Uterus (tissue), 4 donors: ENCODE measurements around the gene ROCK2. TPM values are rescaled to one million over a fixed set of nuclear protein-coding genes. Genes with fewer than 3 reads are reported as not detected.

ENCODE experiments used
- DNase-seq, 2 donors: peaks; one replicate each; pipeline ENCODE4 v3.0.0-alpha.2; 2019 to 2020
- H3K27ac ChIP-seq, 2 donors: fragments of 200-600 bp; sonication (generic); 1 replicate in 1 of 2; 2 replicates in 1 of 2; pipeline ENCODE4 v1.5.1; 2016 to 2018
- H3K27me3 ChIP-seq, 2 donors: fragments of 200-600 bp; sonication (generic); one replicate each; pipeline ENCODE4 v1.5.1; 2018 to 2019; ENCODE audit warnings: control low read depth in 1 of 2
- H3K36me3 ChIP-seq, 2 donors: fragments of 200-600 bp; sonication (generic); one replicate each; pipeline ENCODE4 v1.5.1; 2019; ENCODE audit warnings: control low read depth in 1 of 2
- H3K4me1 ChIP-seq, 2 donors: fragments of 200-600 bp; sonication (generic); one replicate each; pipeline ENCODE4 v1.5.1; 2018 to 2019; ENCODE audit warnings: control low read depth in 1 of 2
- H3K4me3 ChIP-seq, 2 donors: fragments of 200-600 bp; sonication (generic); 1 replicate in 1 of 2; 2 replicates in 1 of 2; pipeline ENCODE4 v1.5.1; 2018 to 2019; ENCODE audit warnings: mild to moderate bottlenecking in 1 of 2
- H3K9me3 ChIP-seq, 2 donors: fragments of 200-600 bp; sonication (generic); one replicate each; pipeline ENCODE4 v1.5.1; 2019; ENCODE audit warnings: control low read depth in 1 of 2
- POLR2A ChIP-seq, 2 donors: fragments of 450-650 bp; IDR thresholded peaks; one replicate each; pipeline ENCODE4 v1.6.1; 2016; ENCODE audit warnings: antibody characterized with exemption in 2 of 2, mild to moderate bottlenecking in 1 of 2, moderate library complexity in 1 of 2
- intact Hi-C: fragments of 100-400 bp; cut with DNase I; formaldehyde crosslinking; loops from one replicate; pipeline ENCODE4 v1.15.1; 2023; ENCODE audit warnings: low total_unique reads
- total RNA-seq, 4 donors: library from RNA; depleted of rRNA in 3 of 4; stranded (reverse); fragments of >200 nt in 3 of 4; gene quantifications; one replicate each; pipeline versions ENCODE4 v1.1.0 to v1.2.4, GENCODE V29; 2014 to 2023
- TF ChIP-seq, protein P1 (sequence below), 4 experiments: fragments of 200-600 bp in 2 of 4; fragments of 450-650 bp in 2 of 4; sonication (generic) in 2 of 4; IDR thresholded peaks; one replicate each; pipeline ENCODE4 v1.5.1; 2016 to 2019; ENCODE audit warnings: antibody characterized with exemption in 4 of 4, mild to moderate bottlenecking in 2 of 4, moderate library complexity in 1 of 4
- donor health status: DM: yes; HTN: yes; CAD: no.

The ROCK2 gene
- total RNA-seq, 4 donors from 2014 or later, result 78.5 to 143 (median 122) TPM

DNA sequence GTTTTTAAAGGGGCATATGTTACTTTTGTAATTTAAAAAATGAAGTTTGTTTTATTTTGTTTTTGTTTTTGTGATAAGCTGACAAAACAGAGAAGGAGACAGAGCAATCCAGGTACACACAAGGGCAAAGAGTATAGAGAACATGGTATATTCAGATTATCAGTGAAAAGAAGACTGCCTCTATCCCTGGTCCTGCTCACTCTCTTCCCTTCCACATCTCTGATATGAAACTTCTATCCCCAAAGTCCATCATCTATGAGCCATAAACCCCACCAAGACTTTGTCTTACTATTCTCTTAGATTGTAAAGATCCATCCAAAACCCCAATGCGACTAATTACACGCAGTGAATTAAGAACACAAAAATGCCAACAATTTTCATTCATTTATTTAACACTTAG lies 16.6 kb downstream of the ROCK2 start:
- H3K9me3 ChIP-seq, result no peaks in the 10 kb centered on the region
- intact Hi-C loops, result no loop called here
- H3K27ac ChIP-seq, result no peak overlapping the region
- no peaks in the 10 kb centered on the region for H3K27me3 ChIP-seq
- peaks cover 7 to 12% of the 10 kb centered on the region in 2 donors for H3K4me1 ChIP-seq
- DNase-seq, result no peak
- H3K36me3 ChIP-seq, result no peaks in the 10 kb centered on the region
- TF ChIP-seq POLR2A (IDR thresholded peaks at IDR 0.05), result no peak
- TF ChIP-seq, protein P1, sequence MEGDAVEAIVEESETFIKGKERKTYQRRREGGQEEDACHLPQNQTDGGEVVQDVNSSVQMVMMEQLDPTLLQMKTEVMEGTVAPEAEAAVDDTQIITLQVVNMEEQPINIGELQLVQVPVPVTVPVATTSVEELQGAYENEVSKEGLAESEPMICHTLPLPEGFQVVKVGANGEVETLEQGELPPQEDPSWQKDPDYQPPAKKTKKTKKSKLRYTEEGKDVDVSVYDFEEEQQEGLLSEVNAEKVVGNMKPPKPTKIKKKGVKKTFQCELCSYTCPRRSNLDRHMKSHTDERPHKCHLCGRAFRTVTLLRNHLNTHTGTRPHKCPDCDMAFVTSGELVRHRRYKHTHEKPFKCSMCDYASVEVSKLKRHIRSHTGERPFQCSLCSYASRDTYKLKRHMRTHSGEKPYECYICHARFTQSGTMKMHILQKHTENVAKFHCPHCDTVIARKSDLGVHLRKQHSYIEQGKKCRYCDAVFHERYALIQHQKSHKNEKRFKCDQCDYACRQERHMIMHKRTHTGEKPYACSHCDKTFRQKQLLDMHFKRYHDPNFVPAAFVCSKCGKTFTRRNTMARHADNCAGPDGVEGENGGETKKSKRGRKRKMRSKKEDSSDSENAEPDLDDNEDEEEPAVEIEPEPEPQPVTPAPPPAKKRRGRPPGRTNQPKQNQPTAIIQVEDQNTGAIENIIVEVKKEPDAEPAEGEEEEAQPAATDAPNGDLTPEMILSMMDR (IDR thresholded peaks at IDR 0.05), result no peak
- no peak overlapping the region for H3K4me3 ChIP-seq

DNA sequence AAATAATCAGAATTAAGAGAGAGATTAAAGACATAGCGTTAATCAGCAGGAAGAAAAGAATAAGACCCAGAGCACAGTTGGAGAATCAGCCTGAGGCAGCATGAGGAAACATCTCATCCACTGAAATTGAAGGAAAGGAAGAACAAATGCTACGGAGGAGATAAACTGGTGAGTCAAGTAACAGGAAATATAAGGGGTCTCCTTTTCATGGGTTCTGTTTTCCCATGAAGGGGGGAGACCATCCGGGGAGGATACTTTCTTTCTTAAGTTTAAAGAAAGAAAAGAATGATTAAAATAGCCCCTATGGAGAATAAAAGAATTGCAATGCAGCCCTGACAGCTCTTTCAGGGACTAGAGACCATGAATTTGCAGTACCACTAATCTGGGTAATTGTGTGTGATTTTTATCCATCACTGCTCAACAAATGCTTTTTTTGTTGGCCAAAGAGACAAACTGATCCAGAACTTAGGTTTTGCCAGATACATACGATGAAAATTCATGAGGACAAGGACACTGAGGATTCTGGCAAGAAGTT lies 17.7 kb downstream of the ROCK2 start:
- Histone ChIP-seq H3K4me1 (peaks cover 6 to 17% of the 10 kb centered on the region in 2 donors), H3K9me3 (no peaks in the 10 kb centered on the region), H3K27ac (peak overlapping the region in 1 of 2 donors; percentile 30), H3K4me3 (no peak overlapping the region), H3K27me3 (no peaks in the 10 kb centered on the region), H3K36me3 (no peaks in the 10 kb centered on the region)
- intact Hi-C loops, result no loop called here
- DNase-seq, result no peak
- no peak for TF ChIP-seq POLR2A (IDR thresholded peaks at IDR 0.05)
- TF ChIP-seq, protein P1 (IDR thresholded peaks at IDR 0.05), result no peak

DNA sequence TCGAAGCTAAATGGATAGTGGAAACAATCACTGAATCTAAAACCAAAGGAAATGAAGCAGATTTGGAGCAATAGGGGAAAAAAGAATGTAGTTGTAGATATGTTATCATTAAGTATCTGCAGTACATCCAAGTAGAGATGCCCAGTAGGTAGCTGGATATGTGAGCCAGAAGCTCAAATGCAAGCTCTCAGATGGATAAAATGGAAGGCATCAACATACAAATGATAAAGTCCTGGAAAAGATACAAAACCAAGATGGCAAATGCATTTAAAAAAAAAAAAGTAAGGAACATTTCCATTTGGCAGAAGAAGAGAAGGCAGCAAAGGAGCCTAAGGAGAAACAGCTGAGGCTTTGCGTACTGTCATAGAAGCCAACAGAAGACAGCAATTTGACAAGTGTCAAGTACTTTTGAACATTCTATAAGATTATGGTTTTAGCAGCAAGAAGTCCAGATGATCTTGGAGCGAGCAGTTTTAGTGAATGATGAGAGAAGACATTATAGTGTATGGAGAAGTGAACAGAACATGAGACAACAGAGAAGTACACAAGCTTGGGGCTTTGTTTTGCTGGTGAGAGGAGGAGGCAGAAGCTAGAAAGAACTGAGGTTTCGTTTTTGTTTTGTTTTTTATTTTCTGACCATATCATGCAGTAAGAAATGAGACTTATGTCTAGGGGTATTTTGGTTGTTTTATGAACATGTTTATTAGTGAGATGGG lies 18.3 kb downstream of the ROCK2 start:
- H3K27ac ChIP-seq, result peak overlapping the region in 1 of 2 donors; percentile 30
- no peaks in the 10 kb centered on the region for H3K9me3 ChIP-seq
- H3K4me3 ChIP-seq, result no peak overlapping the region
- no peaks in the 10 kb centered on the region for H3K27me3 ChIP-seq
- intact Hi-C loops, result no loop called here
- H3K4me1 ChIP-seq, result peaks cover 0 to 17% of the 10 kb centered on the region in 2 donors
- H3K36me3 ChIP-seq, result no peaks in the 10 kb centered on the region
- DNase-seq, result no peak
- TF ChIP-seq, protein P1 (IDR thresholded peaks at IDR 0.05), result no peak
- no peak for TF ChIP-seq POLR2A (IDR thresholded peaks at IDR 0.05)

DNA sequence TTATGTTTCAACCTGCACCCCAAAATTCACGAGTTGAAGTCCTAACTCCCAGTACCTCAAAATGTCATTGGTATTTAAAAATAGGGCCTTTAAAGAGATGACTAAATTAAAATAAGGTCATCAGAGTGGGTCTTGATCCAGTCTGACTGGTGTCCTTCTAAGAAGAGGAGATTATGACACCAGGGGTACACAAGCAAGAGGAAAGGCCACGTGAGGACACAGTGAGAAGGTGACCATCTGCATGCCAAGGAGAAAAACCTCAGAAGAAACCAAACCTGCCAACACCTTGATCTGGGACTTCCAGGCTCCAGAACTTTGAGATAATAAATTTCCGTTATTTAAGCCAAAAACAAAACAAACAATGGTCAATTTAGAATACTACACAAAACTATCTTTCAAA lies 22.6 kb downstream of the ROCK2 start:
- H3K4me1 ChIP-seq, result peaks cover 0 to 17% of the 10 kb centered on the region in 2 donors
- intact Hi-C loops, result no loop called here

More for the DNA sequence above, 22.6 kb downstream of the ROCK2 start:
- TF ChIP-seq, protein P1 (IDR thresholded peaks at IDR 0.05), result no peak
- Histone ChIP-seq H3K9me3 (no peaks in the 10 kb centered on the region), H3K4me3 (no peak overlapping the region), H3K27me3 (no peaks in the 10 kb centered on the region), H3K36me3 (no peaks in the 10 kb centered on the region), H3K27ac (no peak overlapping the region)
- DNase-seq, result no peak
